GM12865 (cell line): Measurements from ENCODE around the gene AURKAIP1.
"Not testable (repeated sequence)": the region's sequence is repeated elsewhere in the genome, so short reads cannot be mapped to it uniquely, and the experiment has no call there.

ENCODE experiments used
- DNase-seq: peaks from one replicate; pipeline ENCODE4 v3.0.0; 2010; ENCODE audit warnings: low read depth
- H3K4me3 ChIP-seq: 2 replicates; pipeline ENCODE4 v1.5.1; 2011; ENCODE audit warnings: mild to moderate bottlenecking, low read depth, low read length, control low read depth
- CTCF ChIP-seq: IDR thresholded peaks from 2 replicates; pipeline ENCODE4 v1.5.1; 2011; ENCODE audit warnings: low read length, control low read depth, low read depth, inconsistent platforms; ENCODE audit not compliant: insufficient read depth; ENCODE audit errors: missing control alignments

The AURKAIP1 gene

GRCh38 chr1:1390675-1391074 lies 15.7 kb upstream of the AURKAIP1 start:
- TF ChIP-seq CTCF, result no peak
- no peak for DNase-seq
- no peak overlapping the region for H3K4me3 ChIP-seq

GRCh38 chr1:1388078-1388472 lies 13.1 kb upstream of the AURKAIP1 start:
- H3K4me3 ChIP-seq, result no peak overlapping the region
- no peak for DNase-seq
- TF ChIP-seq CTCF, result no peak

GRCh38 chr1:1387098-1388077 lies 12.4 kb upstream of the AURKAIP1 start:
- TF ChIP-seq CTCF, result no peak
- H3K4me3 ChIP-seq, result no peak overlapping the region
- DNase-seq, result no peak

- DNase-seq, result no peak
These were observed 10.9 kb upstream of the AURKAIP1 start for GRCh38 chr1:1385931-1386330.

GRCh38 chr1:1385339-1385738 lies 10.3 kb upstream of the AURKAIP1 start:
- H3K4me3 ChIP-seq, DNase-seq: not testable (repeated sequence)

More at GRCh38 chr1:1385931-1386330, 10.9 kb upstream of the AURKAIP1 start:
- TF ChIP-seq CTCF, result no peak
- H3K4me3 ChIP-seq, result no peak overlapping the region

GRCh38 chr1:1381294-1381693 lies 6.3 kb upstream of the AURKAIP1 start:
- no peak for DNase-seq
- no peak for TF ChIP-seq CTCF
- H3K4me3 ChIP-seq, result no peak overlapping the region

- no peak overlapping the region for H3K4me3 ChIP-seq
- TF ChIP-seq CTCF, result no peak
- no peak for DNase-seq
These were observed 5.9 kb upstream of the AURKAIP1 start for GRCh38 chr1:1380860-1381259.
